RKO (cell line): ENCODE measurements around the gene SEPTIN5.
"Not testable (repeated sequence)": the region's sequence is repeated elsewhere in the genome, so short reads cannot be mapped to it uniquely, and the experiment has no call there.

Experiments
- DNase-seq: peaks from one replicate; pipeline ENCODE4 v3.0.0-alpha.2; 2016; ENCODE audit warnings: low spot score

SEPTIN5 gene

DNA sequence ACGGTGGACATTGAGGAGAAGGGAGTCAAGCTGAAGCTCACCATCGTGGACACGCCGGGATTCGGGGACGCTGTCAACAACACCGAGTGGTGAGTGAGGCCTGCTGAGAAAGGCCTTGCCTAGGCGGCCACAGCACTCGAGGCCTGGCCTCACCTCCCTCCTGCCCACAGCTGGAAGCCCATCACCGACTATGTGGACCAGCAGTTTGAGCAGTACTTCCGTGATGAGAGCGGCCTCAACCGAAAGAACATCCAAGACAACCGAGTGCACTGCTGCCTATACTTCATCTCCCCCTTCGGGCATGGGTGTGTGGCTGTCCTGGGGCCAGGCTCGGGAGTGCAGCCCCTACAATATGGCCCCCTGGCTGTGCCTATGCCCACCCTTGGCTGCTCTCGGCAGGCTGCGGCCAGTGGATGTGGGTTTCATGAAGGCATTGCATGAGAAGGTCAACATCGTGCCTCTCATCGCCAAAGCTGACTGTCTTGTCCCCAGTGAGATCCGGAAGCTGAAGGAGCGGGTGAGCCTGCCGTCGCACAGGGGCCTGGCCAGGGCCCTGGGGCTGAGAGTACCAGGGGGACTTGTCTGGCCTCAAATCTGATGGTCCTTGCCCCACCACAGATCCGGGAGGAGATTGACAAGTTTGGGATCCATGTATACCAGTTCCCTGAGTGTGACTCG is 6.0 kb downstream of the SEPTIN5 start:
- DNase-seq, result no peak

DNA sequence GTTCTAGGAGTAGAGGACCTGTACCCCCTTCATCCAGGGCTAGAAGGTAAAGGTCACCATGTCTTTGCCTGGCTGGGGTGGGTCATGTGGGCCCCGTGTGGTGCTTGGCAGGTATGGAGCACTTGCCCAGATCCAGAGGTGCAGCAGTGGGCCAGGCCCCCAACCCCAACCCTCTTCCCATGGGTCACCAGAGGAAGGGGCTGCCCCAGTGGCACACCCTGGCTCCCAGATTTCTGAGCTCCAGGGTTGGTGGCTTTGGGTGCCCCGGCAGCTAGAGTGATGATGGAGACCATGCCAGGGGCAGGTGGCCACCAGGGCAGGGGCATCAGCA is 6.7 kb downstream of the SEPTIN5 start:
- DNase-seq, result no peak

DNA sequence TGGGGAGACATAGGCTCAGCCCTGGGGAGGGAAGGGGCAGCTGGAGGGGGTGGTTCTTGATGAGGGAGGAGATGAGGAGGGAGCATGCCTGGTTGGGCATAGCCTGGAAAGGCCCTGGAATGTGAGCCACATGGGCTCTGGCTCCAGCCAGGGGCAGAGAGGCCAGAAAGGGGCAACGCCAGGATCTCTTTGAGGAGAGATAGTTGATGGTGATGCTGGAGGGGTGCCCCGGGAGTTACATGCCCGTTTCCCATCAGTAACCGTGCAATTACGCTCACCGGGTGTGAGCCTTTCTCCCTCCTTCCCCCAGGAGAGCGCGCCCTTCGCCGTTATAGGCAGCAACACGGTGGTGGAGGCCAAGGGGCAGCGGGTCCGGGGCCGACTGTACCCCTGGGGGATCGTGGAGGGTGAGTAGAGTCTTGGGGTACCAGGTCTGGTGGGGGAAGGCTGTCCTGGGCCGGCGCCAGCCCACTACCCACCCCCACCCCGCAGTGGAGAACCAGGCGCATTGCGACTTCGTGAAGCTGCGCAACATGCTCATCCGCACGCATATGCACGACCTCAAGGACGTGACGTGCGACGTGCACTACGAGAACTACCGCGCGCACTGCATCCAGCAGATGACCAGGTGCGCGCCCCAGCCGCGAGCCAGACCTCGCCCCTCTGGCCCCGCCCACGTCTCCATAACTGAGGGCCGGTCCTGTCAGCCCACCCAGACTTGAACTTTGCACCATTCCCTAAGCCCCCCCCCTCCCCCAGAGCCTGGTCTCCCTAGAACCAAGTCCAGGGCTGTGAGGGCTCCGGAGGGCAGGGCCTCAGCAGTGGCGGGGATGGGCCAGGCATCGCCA is 7.3 kb downstream of the SEPTIN5 start:
- no peak for DNase-seq

DNA sequence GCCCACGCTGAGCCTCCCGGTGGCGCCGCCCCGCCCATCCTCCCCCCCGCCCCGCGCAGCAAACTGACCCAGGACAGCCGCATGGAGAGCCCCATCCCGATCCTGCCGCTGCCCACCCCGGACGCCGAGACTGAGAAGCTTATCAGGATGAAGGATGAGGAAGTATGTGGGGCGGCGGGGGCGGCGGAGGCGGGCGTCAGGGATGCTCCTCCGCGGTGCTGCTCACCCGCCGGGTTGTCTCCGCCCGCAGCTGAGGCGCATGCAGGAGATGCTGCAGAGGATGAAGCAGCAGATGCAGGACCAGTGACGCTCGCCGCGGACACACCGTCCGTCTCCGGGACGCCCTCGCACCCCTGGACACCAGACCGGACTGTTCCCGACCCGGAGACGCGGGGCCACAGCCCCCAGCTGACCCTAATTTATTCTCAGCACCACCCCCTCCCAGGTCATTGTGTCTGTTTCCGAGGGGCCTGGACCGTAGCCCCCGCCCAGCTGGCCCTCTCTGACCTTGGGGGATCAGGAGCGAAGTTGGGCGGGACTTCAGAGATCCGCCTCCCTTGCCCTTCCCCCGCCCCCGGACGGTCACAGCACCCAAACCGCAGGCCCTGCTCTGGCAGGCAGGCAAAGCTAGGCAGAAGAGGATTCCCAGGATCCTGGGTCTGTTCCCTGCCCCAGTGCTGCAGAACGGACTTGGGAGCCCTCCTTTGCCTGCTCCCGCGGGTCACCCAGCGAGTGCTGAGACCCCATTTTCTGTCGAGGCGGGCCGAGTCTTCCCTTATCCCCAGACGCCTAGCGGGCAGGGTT is 8.1 kb downstream of the SEPTIN5 start:
- DNase-seq, result no peak

DNA sequence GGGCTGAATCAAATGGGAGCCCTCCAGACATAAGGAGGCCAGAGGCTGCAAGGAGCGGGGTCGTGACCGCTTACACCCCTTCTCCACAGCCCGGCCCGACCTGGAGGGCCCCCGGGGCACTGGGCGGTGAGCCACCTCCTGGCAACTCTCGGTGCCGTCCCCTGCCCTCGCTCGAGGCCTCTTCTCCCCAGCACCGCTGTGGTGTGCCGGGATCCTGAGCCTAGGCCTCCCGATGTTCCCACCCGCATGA is 8.6 kb downstream of the SEPTIN5 start:
- DNase-seq, result no peak

DNA sequence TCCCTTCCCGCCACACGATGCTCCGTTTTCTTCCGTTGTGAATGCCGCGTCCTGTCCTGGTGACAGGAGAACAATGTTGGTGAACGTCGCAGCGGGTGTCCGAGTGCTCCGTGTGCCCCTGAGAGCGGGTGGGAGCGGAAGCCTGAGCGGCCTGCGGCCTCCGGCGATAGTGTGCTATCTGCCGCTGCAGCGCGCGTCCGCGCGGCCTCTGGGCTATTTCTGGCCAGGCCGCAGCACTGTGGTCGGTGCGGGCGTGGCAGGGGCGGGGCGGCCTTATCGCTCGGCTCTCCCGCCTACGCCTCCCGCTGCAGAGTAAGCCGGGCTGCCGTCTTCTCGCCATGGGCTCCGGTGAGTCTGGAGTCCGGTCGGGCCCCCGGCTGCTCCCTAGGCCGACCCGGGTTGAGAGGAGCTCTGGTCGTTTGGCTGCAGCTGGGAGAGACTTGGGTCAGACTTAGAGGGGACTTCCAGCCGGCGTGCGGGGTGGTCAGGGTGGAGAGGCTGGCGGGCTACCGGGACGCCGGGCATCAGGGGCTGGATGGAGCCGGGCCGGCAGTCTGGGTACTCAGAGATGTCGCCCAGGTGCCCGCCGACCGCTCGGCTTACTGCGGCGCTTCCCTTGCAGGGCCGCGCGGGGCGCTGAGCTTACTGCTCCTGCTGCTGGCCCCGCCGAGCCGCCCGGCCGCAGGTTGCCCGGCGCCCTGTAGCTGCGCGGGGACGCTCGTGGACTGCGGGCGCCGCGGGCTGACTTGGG is 9.1 kb downstream of the SEPTIN5 start, which contains the start of gene GP1BB:
GP1BB (plus strand) TSS at position 308 of the 751 bp plus-strand sequence; CDS start at position 339, 31 bp downstream.
- no peak for DNase-seq

DNA sequence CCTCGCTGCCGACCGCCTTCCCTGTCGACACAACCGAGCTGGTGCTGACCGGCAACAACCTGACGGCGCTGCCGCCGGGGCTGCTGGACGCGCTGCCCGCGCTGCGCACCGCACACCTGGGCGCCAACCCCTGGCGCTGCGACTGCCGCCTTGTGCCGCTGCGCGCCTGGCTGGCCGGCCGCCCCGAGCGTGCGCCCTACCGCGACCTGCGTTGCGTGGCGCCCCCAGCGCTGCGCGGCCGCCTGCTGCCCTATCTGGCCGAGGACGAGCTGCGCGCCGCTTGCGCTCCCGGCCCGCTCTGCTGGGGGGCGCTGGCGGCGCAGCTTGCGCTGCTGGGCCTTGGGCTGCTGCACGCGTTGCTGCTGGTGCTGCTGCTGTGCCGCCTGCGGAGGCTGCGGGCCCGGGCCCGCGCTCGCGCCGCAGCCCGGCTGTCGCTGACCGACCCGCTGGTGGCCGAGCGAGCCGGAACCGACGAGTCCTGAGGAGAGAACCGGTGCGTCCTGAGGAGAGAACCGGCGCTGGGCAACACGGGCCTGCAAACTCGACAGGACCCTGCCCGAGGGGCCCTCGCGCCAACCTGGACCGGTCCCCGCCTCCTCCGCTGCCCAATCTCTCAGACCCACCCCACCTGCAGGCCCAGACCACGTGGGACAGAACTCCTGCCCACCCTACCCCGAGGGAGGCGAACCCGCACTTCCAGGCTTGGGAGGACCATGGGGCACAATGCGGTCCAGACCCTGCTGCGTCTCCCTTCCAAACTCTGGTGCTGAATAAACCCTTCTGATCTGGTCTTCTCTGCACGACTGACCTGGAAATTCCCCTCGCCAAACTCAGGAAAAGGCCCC is 9.9 kb downstream of the SEPTIN5 start:
- no peak for DNase-seq

DNA sequence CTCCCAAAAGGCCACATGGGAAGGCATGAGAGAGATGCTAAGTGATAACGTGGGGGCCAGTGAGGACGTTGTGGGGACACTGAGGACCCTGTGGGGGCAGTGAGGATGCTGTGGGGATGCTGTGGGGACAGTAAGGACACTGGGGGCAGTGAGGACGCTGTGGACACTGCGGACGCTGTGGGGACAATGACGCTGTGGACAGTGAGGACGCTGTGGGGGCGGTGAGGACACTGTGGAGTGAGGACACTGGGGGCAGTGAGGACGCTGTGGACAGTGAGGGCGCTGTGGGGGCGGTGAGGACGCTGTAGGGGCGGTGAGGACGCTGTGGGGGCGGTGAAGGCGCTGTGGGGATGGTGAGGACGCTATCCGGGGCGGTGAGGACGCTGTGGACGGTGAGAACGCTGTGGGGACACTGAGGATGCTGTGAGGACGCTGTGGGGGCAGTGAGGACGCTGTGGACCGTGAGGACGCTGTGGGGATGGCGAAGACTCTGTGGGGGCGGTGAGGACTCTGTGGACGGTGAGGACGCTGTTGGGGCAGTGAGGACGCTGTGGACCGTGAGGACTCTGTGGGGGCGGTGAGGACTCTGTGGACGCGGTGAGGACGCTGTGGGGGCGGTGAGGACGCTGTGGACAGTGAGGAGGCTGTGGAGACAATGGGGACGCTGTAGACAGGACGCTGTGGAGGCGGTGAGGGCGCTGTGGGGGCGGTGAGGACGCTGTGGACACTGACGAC is 10.8 kb downstream of the SEPTIN5 start:
- no peak for DNase-seq

DNA sequence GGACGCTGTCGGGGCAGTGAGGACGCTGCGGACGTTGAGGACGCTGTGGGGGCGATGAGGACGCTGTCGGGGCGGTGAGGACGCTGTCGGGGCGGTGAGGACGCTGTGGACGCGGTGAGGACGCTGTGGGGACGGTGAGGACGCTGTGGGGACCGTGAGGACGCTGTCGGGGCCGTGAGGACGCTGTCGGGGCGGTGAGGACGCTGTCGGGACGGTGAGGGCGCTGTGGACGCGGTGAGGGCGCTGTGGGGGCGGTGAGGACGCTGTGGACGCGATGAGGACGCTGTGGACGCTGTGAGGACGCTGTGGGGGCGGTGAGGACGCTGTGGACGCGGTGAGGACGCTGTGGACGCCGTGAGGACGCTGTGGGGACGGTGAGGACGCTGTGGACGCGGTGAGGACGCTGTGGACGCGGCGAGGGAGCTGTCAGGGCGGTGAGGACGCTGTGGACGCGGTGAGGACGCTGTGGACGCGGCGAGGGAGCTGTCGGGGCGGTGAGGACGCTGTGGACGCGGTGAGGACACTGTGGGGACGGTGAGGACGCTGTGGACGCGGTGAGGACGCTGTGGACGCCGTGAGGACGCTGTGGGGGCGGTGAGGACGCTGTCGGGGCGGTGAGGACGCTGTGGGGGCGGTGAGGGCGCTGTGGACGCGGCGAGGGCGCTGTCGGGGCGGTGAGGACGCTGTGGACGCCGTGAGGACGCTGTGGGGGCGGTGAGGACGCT is 11.9 kb downstream of the SEPTIN5 start:
- DNase-seq, result not testable (repeated sequence)

DNA sequence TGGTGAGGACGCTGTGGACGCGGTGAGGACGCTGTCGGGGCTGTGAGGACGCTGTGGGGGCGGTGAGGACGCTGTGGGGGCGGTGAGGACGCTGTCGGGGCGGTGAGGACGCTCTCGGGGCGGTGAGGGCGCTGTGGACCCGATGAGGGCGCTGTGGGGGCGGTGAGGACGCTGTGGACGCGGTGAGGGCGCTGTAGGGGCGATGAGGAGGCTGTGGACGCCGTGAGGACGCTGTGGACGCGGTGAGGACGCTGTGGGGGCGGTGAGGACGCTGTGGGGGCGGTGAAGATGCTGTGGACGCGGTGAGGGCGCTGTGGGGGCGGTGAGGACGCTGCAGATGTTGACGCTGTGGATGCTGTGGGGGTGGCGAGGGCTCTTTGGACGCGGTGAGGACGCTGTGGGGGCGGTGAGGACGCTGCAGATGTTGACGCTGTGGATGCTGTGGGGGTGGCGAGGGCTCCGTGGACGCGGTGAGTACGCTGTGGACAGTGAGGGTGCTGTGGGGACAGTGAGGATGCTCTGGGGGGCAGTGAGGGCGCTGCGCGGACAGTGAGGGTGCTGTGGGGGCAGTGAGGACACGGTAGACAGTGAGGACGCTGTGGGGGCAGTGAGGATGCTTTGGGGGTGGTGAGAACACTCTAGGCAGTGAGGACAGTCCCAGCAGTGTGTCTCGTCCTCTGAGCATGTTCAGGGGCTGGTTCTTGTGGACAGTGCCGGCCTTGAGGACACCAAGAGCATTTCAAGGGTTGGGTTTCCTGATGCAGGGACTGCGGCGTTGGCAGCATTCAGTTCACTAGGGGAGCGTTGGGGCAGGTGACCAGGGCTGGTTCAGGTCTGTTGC is 13.2 kb downstream of the SEPTIN5 start:
- DNase-seq, result no peak

DNA sequence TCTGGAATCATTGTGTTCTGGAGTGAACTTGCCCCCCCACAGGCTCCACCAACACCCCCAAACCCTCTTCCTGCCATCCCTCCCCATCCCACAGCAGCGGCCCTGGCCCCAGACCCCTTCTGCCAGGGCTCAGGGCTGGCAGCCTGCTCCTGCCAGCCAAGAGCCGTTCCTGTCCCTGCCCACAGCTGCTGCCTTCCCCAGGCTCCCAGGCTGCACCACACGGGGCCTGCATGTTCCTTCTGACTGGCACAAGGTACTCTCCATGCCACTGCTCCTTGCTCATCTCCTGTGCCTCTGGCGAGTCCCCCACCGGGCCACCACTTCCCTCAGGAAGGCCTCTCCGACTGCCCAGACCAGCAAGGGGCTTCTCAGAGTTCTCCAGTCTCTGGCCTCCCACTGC is 14.0 kb downstream of the SEPTIN5 start:
- DNase-seq, result no peak

DNA sequence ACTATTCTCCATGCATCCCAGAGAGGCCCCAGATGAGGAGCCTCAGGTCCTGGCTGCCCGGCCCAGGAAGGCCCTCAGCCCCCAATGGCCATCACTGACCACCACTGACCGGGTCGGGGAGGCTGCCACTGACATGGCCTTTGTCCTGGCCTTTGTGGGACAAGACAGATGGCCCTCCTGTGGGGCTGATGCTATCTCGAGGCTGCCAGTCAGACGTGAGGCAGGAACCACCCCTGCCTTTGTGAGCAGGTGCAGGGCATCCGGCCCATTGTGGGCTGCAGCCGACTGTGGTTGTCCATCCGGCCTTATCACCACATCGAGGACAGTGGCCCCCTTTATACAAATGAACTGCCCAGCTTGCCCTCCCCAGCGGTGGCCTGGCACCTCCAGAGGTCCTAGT is 14.5 kb downstream of the SEPTIN5 start:
- DNase-seq, result no peak

DNA sequence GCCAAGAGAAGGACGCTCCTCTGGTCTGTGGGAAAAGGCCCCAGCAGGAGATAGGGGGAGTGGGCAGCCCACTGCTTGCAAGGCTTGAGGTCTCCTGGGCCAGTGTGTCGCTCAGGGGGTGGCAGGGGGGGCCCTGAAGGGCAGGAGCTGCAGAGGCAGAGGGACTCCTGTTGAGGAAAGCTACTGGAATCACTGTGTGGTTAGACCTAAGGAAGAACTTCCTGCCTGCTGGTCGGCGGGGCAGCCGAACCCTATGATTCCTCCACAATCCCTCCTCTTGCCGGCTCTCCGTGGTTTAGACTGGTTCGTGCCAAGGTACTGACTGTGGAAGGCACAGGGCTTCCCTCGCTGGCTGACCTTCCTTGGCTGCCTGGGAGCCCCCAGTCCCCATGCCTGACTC is 15.2 kb downstream of the SEPTIN5 start:
- DNase-seq, result no peak

DNA sequence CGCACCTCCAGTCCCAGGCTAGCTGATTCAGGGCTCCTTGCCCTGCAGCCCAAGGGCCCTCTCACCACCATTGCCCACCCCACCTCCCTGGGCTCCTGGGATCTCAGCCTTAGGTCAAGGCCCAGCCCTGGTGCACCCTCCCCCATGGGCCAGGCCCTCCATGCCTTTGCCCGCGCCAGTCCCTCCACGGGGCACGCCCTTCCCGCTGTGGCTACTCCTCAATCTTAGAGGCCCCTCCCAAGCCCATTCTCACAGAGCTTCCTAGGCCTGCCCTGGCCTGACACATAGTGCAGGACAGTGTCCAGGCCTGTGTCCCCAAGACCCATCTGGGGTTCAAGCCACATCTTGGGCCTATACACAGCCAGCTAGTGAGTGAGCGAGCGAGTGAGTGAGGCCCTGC is 15.9 kb downstream of the SEPTIN5 start:
- DNase-seq, result no peak

DNA sequence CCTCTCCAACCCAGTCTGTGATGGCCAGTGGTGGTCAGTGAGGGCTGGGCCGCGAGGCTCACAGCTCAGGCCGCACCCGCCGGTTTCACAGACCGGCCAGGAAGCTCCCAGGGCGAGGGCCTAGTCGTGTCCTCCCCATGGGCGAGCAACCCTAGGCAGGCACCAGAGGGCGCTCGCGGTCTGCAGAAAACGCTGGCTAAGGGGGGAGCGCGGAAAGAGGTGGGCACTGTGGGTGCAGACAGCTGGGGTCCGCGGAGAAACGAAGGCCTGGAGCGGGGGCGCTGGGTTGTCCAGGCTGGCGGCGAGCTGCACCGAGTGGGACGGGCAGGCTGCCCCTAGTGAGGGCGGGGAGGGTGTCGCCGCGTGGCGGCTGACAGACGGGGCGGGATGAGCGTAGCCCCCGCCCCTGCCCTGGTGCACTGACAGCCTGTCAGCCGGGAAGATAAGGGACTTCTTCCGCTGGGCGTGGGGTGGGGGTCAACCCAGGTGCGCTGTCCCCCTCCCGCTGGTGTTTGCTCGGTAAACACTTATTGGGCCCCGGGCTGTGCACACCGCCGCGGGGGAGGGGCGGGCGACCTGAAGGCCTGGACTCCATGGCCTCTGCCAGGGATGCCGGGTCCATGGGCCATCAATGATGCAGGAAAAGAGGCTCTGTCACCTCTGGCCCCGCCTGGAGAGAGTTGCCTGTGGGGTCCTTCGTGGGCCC is 16.5 kb downstream of the SEPTIN5 start:
- peak; percentile 80 for DNase-seq

DNA sequence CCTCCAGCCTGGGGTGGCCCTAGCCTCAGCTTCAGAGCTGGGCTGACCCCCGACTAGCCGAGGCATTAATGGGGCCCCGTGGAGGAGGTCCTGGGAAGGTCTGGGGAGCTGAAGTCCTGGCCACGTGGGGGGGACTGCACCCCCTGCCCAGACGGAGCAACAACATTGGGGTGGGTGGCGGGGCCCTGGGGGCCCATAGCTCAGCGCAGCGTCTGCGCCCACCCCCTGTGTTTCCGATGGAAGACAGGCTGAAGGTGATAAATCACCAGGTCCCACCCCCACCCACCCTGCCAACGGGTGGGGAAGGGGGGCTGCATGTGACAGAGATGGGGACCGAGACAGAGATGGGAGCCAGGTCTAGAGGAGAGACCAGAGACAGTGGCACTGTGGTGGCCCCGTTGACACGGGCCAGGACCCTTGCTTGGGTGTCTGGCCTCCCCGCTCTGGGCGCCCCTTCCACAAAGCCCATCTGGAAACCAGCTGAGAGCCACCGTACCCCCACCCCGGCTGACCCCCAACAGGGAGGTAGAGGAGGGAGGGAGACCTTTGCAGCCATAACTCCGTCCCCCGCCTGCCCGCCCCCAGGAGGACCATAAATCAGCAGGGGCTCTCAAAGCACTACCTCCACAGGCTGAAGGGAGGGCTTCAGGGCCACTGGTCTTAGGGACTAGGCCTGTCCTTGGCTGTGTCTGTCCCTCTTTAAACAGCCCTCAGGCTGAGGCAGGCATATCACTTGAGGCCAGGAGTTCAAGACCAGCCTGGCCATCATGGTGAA is 17.2 kb downstream of the SEPTIN5 start:
- DNase-seq, result no peak

DNA sequence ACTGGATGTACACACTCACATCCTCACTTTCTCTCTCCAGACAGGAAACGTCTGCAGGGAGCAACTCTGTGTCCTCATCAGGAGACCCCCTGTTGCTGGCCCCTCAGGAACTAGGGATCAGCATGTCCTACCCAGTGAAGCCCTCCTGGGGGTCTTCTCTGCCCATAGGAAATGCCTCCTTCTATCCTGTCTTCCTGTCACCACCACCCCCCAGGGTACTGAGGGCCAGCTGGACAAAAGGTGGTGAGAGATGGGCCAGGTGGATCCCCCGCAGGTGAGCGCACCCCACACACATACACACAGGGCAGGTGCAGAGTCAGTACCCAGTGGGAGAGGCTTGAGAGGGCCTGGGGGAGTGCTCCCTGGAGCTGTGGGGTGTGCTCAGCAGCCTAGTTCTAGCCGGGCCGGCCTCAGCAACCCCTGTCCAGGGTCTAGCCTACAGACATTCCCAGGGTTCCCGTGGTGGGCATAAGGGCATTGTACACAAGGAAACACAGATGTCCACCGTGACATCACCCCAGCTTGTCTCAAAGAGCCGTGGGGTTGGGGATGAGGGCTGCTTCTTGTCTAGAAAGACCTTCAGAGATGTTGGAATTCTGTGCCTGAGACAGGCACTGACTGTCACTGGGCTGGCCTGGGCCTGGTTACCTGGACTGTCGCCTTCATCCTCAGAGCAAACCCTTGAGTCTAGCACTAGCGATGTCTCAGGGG is 18.3 kb downstream of the SEPTIN5 start:
- DNase-seq, result no peak
